Measurements from ENCODE around the gene KCNJ1.

DNA sequence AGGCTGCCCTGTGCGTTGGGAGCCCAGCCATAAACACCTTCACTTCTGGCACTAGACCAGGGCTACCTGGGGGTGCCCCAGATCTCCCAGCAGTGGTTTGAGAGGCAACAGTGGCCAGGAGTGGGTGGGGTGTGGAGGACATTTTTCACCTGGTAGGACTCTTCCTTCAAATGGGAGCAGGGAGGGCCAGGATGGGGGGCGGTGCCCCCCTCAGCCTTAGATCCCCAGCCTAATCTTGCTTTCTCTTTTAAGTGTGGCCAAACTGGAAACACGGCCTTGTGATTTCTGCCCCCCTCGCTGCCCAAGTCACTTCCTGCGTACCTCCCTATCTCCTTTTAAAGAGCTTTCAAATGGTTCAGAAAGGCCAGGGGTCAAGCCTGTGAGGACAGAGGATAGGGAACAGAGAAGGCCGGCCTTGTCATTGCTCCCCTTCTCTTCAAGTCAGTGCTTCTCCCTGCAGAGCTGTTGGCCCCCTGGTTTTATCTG is 24.9 kb upstream of the KCNJ1 start:
- TF ChIP-seq POLR2A (IDR thresholded peaks at IDR 0.05) (no peak), CTCF (IDR thresholded peaks at IDR 0.05) (no peak)

Measured in lower leg skin (tissue), 3 donors.